ENCODE data around the gene STARD3. TPM values are rescaled to one million over a fixed set of nuclear protein-coding genes. Genes with fewer than 3 reads are reported as not detected.

Gene STARD3
- total and polyA plus RNA-seq, 2 of the 13 experiments (the other 11 are each of a cell fraction or from before 2014, with no cell fraction given): 34.6 to 100 TPM

DNA sequence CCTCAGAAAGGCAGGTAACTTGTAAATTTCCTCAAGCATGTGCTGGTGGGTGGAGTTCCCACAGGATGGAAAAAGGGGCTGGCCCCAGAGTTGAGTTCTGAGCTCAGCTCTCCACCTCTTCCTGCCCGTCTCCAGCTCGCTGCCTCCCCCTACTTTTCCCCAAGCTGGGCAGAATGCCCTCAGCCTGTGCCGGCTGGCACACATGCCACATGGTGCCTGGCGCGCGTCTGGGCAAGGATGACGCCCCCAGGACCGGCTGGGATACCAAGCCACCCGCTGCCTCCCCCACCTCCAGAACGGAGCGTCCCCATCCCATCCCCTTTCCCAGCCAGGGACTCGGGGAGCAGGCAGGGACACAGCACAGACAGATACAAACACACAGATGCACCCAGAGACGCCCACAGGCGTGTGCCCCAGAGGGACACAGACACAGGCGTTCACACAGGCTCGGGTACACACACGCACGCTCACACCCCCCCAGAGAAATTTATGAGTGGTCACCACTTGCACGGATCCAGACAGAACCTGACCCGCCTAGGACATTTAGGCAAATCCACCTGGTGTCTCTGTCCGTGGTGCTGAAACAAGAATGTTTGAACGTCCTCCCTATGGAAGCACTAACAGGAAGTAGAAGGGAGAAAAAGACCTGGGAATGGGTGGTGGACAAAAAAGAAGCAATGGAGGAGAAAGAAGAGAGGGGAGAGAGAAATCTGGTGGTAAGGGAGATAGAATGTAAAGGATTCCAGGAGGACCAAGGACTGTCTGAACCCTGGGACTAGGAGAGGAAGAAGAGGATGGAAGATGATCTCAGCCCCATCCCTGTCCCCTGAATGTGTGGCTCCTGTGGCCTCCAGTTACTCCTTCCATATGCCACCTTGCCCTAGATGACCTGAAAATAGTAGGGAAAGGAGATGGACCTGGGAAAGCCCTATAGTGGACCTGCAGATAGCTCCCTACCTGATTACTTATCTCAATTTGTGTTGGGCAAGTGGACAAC is 44.7 kb upstream of the STARD3 start (continued):
- TF ChIP-seq, protein P1, sequence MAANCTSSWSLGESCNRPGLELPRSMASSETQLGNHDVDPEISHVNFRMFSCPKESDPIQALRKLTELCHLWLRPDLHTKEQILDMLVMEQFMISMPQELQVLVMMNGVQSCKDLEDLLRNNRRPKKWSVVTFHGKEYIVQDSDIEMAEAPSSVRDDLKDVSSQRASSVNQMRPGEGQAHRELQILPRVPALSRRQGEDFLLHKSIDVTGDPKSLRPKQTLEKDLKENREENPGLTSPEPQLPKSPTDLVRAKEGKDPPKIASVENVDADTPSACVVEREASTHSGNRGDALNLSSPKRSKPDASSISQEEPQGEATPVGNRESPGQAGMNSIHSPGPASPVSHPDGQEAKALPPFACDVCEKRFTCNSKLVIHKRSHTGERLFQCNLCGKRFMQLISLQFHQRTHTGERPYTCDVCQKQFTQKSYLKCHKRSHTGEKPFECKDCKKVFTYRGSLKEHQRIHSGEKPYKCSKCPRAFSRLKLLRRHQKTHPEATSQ (CRISPR knock-in tag; IDR thresholded peaks at IDR 0.05; ENCODE audit: borderline replicate concordance): no peak
- TF ChIP-seq, protein P2, sequence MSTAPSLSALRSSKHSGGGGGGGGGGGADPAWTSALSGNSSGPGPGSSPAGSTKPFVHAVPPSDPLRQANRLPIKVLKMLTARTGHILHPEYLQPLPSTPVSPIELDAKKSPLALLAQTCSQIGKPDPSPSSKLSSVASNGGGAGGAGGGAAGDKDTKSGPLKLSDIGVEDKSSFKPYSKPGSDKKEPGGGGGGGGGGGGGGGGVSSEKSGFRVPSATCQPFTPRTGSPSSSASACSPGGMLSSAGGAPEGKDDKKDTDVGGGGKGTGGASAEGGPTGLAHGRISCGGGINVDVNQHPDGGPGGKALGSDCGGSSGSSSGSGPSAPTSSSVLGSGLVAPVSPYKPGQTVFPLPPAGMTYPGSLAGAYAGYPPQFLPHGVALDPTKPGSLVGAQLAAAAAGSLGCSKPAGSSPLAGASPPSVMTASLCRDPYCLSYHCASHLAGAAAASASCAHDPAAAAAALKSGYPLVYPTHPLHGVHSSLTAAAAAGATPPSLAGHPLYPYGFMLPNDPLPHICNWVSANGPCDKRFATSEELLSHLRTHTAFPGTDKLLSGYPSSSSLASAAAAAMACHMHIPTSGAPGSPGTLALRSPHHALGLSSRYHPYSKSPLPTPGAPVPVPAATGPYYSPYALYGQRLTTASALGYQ (CRISPR knock-in tag; IDR thresholded peaks at IDR 0.05): no peak
- TF ChIP-seq ZKSCAN8 (CRISPR knock-in tag; IDR thresholded peaks at IDR 0.05; ENCODE audit: borderline replicate concordance): no peak
- TF ChIP-seq ZNF577 (CRISPR knock-in tag; IDR thresholded peaks at IDR 0.05; ENCODE audit: borderline replicate concordance, low read depth): no peak
- TF ChIP-seq, protein P3, sequence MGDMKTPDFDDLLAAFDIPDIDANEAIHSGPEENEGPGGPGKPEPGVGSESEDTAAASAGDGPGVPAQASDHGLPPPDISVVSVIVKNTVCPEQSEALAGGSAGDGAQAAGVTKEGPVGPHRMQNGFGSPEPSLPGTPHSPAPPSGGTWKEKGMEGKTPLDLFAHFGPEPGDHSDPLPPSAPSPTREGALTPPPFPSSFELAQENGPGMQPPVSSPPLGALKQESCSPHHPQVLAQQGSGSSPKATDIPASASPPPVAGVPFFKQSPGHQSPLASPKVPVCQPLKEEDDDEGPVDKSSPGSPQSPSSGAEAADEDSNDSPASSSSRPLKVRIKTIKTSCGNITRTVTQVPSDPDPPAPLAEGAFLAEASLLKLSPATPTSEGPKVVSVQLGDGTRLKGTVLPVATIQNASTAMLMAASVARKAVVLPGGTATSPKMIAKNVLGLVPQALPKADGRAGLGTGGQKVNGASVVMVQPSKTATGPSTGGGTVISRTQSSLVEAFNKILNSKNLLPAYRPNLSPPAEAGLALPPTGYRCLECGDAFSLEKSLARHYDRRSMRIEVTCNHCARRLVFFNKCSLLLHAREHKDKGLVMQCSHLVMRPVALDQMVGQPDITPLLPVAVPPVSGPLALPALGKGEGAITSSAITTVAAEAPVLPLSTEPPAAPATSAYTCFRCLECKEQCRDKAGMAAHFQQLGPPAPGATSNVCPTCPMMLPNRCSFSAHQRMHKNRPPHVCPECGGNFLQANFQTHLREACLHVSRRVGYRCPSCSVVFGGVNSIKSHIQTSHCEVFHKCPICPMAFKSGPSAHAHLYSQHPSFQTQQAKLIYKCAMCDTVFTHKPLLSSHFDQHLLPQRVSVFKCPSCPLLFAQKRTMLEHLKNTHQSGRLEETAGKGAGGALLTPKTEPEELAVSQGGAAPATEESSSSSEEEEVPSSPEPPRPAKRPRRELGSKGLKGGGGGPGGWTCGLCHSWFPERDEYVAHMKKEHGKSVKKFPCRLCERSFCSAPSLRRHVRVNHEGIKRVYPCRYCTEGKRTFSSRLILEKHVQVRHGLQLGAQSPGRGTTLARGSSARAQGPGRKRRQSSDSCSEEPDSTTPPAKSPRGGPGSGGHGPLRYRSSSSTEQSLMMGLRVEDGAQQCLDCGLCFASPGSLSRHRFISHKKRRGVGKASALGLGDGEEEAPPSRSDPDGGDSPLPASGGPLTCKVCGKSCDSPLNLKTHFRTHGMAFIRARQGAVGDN (CRISPR knock-in tag; IDR thresholded peaks at IDR 0.05): peak; percentile 25; the same call in 1 of the 2 replicates
- peak; percentile 97 for TF ChIP-seq EHMT2 (IDR thresholded peaks at IDR 0.05; ENCODE audit: borderline replicate concordance, low read depth, low read length)
- TF ChIP-seq, protein P4, sequence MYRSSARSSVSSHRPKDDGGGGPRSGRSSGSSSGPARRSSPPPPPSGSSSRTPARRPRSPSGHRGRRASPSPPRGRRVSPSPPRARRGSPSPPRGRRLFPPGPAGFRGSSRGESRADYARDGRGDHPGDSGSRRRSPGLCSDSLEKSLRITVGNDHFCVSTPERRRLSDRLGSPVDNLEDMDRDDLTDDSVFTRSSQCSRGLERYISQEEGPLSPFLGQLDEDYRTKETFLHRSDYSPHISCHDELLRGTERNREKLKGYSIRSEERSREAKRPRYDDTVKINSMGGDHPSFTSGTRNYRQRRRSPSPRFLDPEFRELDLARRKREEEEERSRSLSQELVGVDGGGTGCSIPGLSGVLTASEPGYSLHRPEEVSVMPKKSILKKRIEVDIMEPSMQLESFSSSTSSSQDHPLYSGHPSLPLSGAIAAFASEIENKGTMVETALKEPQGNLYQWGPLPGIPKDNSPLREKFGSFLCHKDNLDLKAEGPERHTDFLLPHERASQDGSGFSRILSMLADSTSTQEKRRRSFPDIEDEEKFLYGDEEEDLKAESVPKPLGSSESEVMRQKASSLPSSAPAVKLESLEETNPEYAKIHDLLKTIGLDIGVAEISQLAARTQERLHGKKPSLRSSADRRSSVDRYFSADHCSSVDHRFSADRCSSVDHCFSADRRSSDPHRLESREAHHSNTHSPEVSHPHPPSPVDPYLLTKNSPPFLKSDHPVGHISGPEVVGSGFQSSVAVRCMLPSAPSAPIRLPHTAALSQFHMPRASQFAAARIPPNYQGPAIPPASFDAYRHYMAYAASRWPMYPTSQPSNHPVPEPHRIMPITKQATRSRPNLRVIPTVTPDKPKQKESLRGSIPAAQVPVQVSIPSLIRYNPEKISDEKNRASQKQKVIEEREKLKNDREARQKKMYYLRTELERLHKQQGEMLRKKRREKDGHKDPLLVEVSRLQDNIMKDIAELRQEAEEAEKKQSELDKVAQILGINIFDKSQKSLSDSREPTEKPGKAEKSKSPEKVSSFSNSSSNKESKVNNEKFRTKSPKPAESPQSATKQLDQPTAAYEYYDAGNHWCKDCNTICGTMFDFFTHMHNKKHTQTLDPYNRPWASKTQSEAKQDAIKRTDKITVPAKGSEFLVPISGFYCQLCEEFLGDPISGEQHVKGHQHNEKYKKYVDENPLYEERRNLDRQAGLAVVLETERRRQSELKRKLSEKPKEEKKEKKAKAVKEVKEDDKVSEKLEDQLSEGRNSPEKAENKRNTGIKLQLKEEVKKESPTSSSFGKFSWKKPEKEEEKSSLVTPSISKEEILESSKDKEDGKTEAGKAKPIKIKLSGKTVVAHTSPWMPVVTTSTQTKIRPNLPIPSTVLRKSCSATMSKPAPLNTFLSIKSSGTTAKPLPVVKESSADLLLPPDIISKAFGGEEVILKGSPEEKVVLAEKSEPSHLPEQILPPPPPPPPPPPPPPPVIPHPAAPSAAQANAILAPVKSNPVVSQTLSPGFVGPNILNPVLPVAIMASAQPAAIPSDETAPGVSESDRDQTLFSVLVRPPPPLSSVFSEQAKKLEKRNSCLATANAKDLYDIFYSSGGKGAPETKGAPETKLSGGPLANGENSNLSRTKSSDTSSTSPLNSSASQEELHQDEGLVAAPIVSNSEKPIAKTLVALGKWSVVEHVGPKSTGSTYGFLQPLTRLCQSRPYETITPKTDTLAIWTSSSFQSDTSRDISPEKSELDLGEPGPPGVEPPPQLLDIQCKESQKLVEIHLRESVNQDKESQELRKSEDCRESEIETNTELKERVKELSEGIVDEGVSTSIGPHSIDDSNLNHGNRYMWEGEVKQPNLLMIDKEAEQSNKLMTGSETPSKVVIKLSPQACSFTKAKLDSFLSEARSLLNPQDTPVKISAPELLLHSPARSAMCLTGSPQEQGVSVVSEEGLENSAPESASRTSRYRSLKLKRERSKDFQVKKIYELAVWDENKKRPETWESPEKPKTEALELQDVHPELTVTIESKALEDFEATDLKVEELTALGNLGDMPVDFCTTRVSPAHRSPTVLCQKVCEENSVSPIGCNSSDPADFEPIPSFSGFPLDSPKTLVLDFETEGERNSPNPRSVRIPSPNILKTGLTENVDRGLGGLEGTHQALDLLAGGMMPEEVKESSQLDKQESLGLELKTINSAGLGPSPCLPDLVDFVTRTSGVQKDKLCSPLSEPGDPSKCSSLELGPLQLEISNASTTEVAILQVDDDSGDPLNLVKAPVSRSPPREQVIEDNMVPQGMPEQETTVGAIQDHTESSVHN (CRISPR knock-in tag; IDR thresholded peaks at IDR 0.05): no peak

Data from HepG2 (cell line).